Effector CD8-positive, alpha-beta T cell (primary cell): Measurements from ENCODE around the gene MBOAT2.

Experiments
- DNase-seq: peaks from one replicate; lab custom pipeline; 2025; lab: John Stamatoyannopoulos, UW

MBOAT2 gene

DNA sequence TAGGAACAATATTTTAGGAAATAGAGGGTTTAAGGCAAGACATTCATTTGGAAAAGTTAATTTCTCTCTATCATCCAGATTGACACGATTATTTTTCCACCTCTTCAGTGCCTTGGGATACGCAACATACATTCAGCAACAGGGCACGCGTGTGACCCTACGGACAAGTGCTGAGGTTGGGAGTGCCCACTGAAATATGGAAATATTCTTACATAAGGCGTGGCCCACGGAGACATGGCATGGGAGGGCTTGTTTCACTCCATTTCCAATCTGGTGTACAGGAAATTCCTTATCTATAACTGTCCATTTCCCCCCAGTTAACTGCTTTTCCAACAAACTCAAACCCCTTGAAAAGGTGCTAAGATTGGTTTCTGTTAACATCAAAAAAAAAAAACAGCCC, 145.2 kb downstream of the MBOAT2 start:
- DNase-seq, result no peak

DNA sequence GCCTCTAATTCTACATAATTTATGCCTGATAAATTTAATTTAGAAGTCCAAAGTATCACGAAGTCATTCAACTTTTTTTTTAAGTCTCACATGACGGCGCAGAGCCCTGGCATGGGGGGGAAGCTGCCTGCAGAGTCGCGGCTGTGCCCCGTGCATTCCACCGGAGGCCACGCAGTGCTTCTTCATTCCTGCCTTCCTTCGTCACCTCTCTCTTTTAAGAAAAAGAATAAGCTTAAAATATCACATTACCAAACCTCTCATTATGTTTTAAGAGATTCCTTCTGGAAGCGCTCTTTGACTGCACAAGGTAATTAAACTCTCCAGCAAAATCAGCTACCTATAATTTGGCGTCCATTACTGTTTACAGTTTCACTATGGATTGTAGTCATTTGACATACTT, 145.8 kb downstream of the MBOAT2 start:
- DNase-seq, result no peak

DNA sequence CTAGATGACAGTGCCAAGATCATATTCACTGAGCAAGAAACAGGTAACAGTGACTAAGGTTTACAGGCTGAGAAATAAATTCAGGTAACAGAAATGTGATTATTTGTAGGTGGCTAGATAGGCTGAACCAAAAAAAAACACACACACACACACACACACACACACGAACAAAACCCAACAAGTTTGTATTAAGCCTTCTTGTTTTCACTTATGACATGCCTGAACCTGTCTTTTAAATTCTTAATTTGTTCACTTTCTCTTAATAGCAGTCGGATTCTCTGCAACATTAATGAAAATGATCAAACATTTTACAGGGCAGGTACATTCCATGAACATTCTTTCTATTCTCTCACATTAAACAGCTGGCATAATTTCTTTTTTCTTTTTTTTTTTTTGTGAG, 147.3 kb downstream of the MBOAT2 start:
- DNase-seq, result no peak

DNA sequence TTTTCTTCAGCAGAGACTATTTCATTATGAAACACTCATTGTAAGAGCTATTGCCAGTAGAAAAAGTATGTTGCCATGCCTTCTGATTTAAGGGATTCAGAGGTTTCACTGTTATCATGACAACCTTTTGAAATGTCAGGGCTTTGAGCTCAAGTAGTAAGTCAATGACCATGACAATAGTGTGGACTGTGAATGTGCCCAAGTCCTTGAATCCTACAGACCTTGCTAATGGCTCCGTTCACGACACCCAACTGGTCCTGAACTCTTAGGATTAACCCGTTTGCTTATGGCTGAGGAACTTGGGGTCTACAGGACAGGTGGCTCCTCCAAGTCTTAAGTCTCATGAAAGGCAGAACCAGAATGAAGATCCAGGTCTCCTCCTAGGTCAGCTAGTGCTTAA, 148.5 kb downstream of the MBOAT2 start:
- no peak for DNase-seq

DNA sequence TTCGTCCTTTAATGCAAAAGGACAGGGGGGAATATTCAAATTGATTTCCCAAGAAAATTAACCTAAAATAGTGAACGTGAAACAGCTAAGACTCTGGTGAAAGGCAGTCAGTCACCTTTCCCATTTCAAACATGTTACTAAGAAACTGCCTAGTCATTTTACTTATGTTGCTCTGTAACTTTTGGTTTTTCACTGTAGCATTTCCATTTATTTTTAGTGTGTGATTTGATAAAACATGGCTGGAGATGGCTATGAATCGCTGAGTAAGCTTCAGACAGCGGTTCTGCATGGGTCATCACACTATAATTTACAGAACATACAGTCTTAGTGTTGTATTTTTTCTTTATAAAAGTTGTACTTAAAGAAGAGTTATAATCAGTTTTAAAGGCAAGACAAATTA, 150.1 kb downstream of the MBOAT2 start:
- DNase-seq, result no peak

DNA sequence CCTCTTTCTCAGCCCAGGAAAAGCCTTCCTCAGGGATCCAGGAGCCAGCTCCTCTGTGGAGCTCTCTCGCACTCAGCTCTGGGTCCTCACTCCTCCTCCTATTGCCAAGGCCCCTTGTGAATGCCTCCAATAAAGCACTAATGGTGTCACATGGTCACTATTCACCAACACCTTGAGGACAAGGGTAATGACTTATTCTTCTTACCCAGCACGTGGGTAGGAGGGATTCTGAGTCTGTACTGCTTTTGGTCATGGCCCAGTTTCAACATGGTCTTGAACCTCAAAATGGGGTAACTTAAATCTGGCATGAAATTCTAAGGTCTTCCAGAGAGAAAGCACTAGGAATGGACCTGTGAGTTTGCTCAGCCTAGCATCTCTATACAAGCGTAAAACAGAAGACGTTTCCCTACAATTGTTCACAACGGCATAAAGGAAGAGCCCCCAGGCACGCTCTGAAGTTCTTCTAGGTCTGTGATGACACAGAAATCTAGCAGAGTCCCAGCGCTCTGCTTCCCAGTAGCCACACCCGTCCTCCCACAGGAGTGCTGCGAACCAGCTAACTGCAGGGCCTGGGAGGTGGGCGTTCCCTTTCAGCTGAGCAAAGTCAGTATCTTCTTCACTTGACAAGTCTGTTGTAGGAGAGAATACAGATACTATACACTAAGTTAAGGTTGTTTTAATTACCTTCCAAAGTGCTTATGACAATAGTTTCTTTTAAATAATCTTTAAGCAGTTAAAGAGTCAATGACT, 151.5 kb downstream of the MBOAT2 start:
- DNase-seq, result no peak

DNA sequence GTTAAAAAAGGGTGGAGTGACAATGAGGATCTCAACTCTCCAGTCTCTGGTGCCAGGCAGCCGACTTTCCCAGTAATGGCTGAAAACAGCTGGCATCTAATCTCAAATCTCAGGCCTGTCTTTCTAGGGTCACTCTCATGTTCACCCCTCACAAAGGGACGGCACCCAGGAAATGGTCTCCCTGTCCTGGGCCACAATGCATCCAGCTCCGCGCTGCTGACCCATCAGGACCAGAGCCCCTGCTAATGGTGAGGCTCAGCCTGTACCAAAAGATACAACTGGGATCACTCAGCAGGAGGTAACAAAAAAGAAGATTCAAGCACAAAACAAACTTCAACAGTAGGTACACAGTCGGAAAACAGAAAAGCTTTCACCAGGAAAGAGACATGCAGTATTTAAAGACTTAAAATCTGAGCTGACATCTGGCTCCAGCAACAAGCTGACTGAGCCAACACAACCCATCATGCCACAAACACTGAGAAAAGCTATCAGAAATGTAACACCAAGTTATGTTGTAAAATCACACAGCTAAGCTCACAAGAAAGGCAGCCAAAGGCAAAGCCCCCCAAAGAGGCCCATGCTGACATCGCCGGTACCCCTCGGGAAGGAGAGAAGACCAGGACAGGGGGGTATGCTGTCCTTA, 152.5 kb downstream of the MBOAT2 start:
- no peak for DNase-seq

DNA sequence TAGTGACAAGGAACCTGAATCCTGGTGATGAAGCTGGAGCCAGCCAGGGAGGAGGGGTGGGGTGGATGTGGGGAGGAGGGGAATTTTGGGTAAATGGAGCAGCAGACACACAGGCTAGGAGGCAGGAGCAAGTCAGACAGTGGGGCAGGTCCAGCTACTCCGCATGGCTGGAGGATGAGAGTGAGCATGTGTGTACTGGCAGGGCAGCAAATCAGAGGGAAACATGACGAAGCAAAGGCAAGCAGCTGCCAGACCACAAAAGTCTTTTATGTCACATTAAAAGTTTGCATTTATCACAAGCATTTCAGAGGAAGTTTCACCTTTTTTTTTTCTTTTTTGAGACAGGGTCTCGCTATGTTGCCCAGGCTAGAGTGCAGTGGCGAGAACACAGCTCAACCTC, 154.2 kb downstream of the MBOAT2 start:
- DNase-seq, result no peak

DNA sequence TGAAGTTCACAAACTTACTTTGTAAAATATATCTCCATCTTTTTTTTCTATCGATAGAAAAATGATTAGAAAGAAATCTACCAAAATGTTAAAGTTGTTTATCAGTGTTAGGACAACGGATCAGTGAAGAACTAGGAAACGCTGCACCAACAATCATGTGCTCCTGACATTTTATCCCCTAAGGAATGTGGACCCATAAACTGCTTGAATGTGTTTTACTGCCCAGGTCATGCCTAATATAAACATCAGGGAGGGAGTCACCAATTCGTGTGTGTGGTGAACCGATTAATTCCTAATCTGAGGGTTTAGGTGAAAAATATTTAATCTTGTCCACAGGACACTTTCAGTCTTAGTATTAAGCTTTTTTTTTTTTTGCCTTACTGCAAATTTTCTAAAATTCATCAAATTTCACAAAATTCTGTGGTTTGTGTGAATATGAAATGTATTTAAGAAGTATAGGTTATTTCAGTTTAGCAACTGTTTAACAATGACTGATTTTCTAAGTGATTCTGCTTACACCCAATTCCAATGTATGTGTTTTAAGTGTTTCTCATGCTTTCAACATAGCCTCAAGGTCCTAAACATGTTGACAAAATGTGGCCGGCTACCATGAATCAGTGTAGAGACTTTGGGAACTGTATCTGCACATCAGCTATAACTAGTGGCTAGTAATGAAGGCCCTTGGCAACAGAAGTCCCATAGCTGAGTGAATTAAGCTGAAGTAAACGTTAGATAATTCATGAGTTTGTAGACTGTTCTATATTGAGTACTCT, 155.0 kb downstream of the MBOAT2 start:
- no peak for DNase-seq

DNA sequence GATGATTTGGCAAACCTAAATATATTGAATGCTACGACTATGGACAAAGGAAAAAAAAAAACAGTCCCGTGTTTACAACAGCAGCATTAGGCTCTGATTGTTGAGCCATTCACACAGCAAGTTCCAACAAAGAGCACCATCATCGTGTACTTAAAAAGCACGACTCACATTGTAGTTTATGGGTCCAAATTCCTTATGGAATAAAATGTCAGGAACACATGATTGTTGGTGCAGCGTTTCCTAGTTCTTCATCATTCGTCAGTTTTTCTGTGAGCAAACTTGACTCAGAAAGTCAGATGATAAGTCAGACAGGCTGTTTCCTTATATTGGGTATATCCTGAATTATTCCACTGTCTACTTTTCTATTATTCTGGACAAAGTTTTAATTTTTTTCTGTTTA, 156.1 kb downstream of the MBOAT2 start:
- DNase-seq, result no peak

DNA sequence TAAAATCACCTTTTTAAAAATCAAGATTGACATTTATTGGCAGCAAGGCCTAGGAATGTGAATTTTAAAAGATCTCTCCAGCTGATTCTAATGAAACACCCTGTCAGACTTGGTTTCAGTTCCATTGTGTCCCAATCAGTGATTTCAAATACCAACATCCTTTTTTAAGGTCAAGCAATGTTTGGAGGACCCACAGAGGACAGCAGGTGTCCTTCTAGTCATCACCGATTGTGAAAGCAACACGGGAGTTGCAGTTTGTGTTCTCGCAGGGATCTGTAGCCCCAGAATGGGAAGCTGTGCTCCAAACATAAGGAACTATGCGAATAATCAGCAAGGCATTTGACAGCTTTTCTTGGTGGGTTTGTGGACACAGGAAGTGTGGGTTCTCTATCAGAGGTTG, 161.6 kb downstream of the MBOAT2 start:
- DNase-seq, result no peak

DNA sequence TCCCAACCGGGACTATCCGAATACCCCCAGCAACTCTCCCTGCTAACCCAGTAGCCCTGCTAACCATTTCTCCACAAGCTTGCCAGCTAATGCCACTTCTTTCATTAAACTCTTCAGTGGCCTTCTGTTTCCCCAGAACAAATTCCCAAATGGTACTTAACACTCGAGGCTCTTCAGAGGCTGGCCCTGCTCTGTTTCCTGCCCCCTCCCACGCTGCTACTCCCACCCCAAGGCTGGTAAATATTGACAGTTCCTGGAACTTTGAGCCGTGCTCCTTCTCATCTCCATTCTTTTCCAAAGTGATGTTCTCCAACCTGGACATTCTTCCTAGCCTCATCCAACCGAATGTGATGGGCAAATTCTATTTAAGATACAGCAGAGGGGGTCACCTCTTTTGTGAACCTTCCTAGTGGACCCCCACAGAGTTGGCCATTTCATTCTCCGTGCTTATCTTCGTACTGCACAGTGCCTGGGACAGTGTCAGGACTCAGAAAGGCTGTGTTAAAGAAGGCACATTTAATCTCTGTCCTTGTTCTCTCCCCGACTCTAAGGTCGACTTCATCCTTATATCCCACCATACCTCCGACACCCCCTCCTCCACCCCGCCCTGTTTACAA, 162.9 kb downstream of the MBOAT2 start:
- DNase-seq, result no peak

DNA sequence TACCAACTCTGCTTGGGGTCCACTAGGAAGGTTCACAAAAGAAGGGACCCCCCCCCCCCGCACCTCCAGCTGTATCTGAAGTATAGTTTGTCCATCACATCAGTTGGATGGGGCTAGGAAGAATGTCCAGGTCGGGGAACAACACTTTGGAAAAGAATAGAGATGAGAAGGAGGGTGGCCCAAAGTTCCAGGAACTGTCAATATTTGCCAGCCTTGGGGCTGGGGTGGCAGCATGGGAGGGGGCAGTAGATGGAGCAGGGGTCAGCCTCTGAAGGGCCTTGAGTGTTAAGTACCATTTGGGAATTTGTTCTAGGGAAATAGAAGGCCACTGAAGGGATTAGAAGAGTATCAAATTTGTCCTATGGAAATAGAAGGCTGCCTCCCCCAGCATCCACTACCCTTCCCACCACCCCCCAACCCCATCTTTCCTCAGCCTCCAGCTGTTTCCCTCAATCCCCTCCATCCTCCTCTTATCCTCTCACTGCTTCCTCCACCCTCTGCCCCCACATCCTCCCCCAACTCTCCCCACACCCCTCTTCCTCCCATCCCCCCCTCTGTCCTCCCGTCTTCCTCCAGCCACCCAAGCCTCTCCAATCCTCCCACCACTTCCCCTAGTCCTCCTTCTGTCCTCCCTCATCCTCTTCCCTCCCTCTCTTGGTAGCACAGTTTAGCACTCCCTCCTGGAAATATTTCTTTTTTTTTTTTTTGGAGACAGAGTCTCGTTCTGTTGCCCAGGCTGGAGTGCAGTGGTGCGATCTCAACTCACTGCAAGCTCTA, 164.1 kb downstream of the MBOAT2 start:
- DNase-seq, result no peak

DNA sequence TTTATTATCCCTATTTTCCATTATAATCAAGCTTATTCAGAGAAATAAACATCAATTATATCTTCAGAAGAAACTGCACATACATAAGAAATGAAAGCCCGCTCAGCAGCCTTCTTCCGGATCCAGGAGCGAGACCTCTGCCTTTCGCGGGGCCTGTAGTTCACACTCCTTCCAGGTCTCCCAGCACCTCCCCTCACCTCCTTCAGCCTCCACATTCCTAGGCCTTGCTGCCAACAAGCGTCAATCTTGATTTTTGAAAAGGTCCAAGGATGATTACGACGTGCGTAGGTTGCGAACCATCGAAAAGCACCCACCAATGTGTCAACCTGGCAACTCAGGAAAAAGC, 165.7 kb downstream of the MBOAT2 start:
- DNase-seq, result no peak

DNA sequence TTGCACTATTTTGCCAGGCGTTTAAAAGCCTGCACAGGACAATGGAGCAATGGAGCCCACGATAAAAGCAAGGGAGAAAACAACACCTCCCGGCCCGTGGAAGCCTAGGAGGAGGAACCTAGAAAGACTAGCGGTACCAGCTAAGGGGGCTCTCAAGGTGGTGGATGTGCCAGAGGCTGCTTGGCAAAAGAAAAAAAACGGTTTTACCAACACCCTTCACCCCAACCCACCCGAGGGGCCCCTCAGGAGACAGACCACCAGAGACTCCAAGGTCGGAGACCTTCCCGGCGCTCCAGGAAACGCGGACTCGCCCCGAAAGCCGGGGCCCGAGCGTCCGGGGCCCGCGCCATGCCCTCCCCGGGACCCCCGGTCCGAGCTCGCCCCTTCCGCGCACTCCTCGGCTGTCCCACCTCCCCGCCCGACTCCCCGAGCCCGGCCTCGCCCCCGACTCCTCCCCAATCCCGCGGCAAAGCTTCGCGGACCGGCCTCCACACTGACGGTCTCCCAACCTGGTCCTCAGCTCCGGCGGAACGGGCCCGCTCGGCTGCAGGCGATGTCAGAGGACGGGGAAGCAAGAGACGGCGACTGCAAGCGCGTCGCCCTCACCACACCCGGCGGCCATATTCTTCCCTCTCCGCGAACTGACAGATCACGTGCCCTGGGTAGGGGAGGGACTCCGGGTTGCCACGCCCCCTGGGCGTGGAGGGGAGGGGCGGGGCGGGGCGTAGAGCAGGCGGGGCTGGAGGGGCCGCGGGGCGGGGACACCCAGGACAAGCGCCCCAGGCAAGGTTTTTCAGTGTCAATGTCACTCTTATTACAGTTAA, 166.3 kb downstream of the MBOAT2 start, which contains the start of gene KIDINS220:
Gene KIDINS220 (minus strand): TSS at position 643 of the 824 bp plus-strand sequence. CDS start 10,520 bp downstream, outside the sequence.
- DNase-seq, result peak; percentile 83

DNA sequence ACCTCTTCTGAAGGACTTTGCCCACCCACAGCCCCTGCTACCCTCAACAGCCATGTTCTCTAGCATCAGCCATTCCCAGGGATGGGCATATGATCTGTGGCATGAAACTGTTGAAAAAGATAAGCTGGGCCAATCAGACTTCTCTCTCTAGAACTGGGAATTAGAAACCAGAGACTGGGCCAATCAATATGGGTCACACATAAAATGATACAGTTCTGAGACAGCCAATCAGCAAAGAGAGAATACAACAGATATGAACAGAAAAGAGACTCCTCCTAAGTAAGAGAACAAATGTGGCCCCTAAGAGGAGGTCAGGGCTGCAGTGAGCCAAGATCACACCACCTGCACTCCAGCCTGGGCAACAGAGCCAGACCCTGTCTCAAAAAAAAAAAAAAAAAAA, 168.2 kb downstream of the MBOAT2 start:
- DNase-seq, result no peak

DNA sequence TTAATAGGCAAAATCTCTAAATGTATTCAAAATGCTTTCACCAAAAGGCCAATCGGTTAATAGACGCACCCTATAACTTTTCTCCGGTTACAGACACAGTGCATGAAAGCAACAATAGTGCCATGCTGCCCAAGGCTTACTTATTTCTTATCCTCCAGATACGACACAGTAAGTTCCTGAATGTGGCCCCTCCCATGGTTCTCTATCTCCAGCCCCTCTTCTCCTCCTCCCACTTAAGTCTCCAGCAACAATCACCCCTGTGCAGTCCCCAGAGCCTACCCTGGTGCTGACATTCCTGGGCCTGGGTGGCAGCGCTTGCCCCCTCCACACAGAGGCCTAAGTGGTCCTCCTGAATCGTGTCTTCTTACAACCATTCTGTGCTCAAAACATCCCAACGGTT, 169.6 kb downstream of the MBOAT2 start:
- DNase-seq, result no peak

DNA sequence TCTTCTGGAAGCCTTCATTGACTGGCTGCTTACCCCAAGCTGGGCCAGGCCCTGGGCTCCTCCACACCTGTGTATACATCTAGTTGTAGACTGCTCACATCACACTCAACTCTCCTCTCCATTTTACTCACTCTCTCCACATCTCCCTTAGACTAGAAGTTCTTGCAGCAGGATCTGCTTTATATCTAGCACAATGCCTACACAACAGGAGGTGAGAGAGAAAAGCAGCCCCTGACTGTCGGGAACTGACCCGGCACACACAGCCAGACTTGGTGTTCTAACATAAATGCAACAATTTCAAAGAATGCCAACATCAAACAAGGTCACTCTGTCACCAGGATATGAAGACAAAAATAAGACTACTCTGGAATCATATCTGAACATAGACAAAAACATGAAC, 172.0 kb downstream of the MBOAT2 start:
- DNase-seq, result no peak

DNA sequence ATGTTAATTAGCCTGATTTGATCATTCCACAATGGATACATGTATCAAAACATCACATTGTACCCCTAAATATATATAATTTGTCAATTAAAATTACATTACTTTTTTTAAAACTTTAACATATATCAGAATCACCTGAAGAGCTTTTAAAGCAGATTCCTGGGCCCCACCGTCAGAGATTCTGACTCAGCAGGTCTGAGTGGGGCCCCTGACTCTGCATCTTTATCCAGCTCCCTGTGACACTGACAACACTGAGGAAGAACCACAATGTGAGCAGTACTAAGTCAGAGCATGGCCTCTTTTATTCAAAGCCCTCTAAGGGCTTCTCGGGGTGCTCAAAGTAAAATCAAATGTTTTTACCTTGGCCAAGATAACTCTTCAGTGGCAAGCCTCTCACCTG, 175.8 kb downstream of the MBOAT2 start:
- DNase-seq, result no peak

DNA sequence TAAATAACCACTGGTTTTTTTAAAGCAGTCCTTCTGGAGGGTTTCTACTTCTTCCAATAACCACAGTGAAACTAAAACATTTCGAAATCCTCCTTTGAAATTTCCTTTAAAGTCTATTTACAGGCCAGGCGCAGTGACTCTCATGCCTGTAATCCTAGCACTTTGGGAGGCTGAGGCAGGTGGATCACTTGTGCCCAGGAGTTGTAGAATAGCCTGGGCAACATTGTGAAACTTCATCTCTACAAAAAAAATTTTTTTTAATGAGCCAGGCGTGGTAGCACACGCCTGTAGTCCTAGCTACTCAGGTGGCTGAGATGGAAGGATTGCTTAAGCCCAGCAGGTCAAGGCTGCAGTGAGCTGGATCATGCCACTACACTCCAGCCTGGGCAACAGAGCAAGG, 181.3 kb downstream of the MBOAT2 start:
- no peak for DNase-seq
